K562 (cell line): Measurements from ENCODE around the gene RFPL3. TPM values are rescaled to one million over a fixed set of nuclear protein-coding genes. Genes with fewer than 3 reads are reported as not detected.
A peak's percentile ranks its signal among the peaks of the same experiment; 100 is the strongest.

Experiments
- ATAC-seq: fragments of 200-7000 bp; cut with Tn5 transposase; 3 replicates; pipeline ENCODE4 v1.9.1; 2020; ENCODE audit warnings: moderate library complexity
- BruUV-seq: library from RNA; stranded (reverse); fragments of 400-500 nt; replicated peaks from 2 replicates; lab custom pipeline; 2021; lab: Mats Ljungman, UMichigan
- CTCF ChIA-PET: fragments of 300-600 bp; formaldehyde crosslinking; extraction: SDS; loops from one replicate; lab custom pipeline; 2021; ENCODE audit warnings: low intra/inter-chr PET ratio; lab: Yijun Ruan, JAX
- POLR2A ChIA-PET: fragments of 300-600, 350-650 bp; sonication (Branson Sonifier 250); formaldehyde crosslinking; extraction: SDS; loops from one replicate; lab custom pipeline; 2021; ENCODE audit warnings: antibody characterized with exemption, inconsistent platforms; lab: Yijun Ruan, JAX
- DNase-seq, 4 experiments: peaks; one replicate each; pipeline versions ENCODE4 v3.0.0 to v3.0.0-alpha.2; 2011 to 2018; ENCODE audit warnings: low spot score in 3 of 4, mixed read lengths in 3 of 4; ENCODE audit errors: extremely low read depth in 1 of 4
- FAIRE-seq: peaks from 2 replicates; lab custom pipeline; 2011; peaks lifted over from hg19 to GRCh38; lab: Jason Lieb, UNC
- H2AFZ ChIP-seq: 2 replicates; pipeline ENCODE4 v1.6.0; 2011; ENCODE audit warnings: low read depth, low read length, control low read depth, inconsistent platforms
- H3K27ac ChIP-seq: fragments of 200-600 bp; 3 replicates; pipeline ENCODE4 v1.8.0; 2011; ENCODE audit warnings: low read depth, mild to moderate bottlenecking, control low read depth, inconsistent platforms, low read length, moderate library complexity, mixed read lengths; ENCODE audit errors: extremely low read depth
- H3K27me3 ChIP-seq, 2 experiments: fragments of 300-600 bp in 1 of 2; 2 replicates in 1 of 2; 3 replicates in 1 of 2; pipeline versions ENCODE4 v1.6.0 to v1.8.0; 2011; ENCODE audit warnings: inconsistent platforms in 2 of 2, low read length in 2 of 2, mild to moderate bottlenecking in 1 of 2, mixed read lengths in 1 of 2, moderate library complexity in 1 of 2; ENCODE audit not compliant: control insufficient read depth in 2 of 2, insufficient read depth in 2 of 2
- H3K36me3 ChIP-seq: fragments of 300-600 bp; 3 replicates; pipeline ENCODE4 v1.8.0; 2011; ENCODE audit warnings: mild to moderate bottlenecking, low read length, inconsistent platforms; ENCODE audit not compliant: control insufficient read depth, insufficient read depth
- H3K4me1 ChIP-seq, 2 experiments: fragments of 200-600 bp in 1 of 2; replicated peaks in 1 of 2; 2 replicates in 1 of 2; 3 replicates in 1 of 2; pipeline versions ENCODE4 v1.5.1 to v1.8.0; 2011; ENCODE audit warnings: inconsistent platforms in 2 of 2, low read length in 2 of 2, mild to moderate bottlenecking in 1 of 2, mixed read lengths in 1 of 2, moderate library complexity in 1 of 2; ENCODE audit not compliant: control insufficient read depth in 2 of 2, insufficient read depth in 2 of 2
- H3K4me2 ChIP-seq: 2 replicates; pipeline ENCODE4 v1.6.1; 2011; ENCODE audit warnings: low read length, control low read depth, inconsistent platforms, mixed read lengths; ENCODE audit not compliant: insufficient read depth
- H3K4me3 ChIP-seq: fragments of 200-600 bp; sonication (generic), shearing (Covaris generic); 2 replicates; pipeline ENCODE4 v1.5.1; 2016; ENCODE audit warnings: control low read depth, inconsistent platforms
- H3K79me2 ChIP-seq: fragments of 200-600 bp; 3 replicates; pipeline ENCODE4 v1.8.0; 2011; ENCODE audit warnings: low read length, inconsistent platforms; ENCODE audit not compliant: control insufficient read depth, insufficient read depth
- H3K9ac ChIP-seq, 2 experiments: 2 replicates each; pipeline versions ENCODE4 v1.6.0 to v1.6.1; 2011; ENCODE audit warnings: low read depth in 2 of 2, low read length in 2 of 2, control low read depth in 1 of 2, inconsistent platforms in 1 of 2, mild to moderate bottlenecking in 1 of 2, mixed read lengths in 1 of 2; ENCODE audit not compliant: insufficient read depth in 1 of 2
- H3K9me1 ChIP-seq: one replicate; pipeline ENCODE4 v1.6.0; 2011; ENCODE audit warnings: inconsistent platforms, mild to moderate bottlenecking, low read length, moderate library complexity; ENCODE audit not compliant: control insufficient read depth, insufficient read depth
- H3K9me3 ChIP-seq: replicated peaks from 2 replicates; pipeline ENCODE4 v1.5.1; 2011; ENCODE audit warnings: low read depth, low read length, inconsistent platforms; ENCODE audit not compliant: control insufficient read depth, insufficient read depth
- H4K20me1 ChIP-seq: replicated peaks from 2 replicates; pipeline ENCODE4 v1.6.1; 2011; ENCODE audit warnings: low read length, inconsistent platforms, mixed read lengths; ENCODE audit not compliant: control insufficient read depth, insufficient read depth
- ASH1L ChIP-seq: fragments of 450-650 bp; IDR thresholded peaks from 2 replicates; pipeline ENCODE4 v1.6.1; 2018; ENCODE audit warnings: borderline replicate concordance, mild to moderate bottlenecking, low read depth; ENCODE audit not compliant: partially characterized antibody
- FOS ChIP-seq: IDR thresholded peaks from 3 replicates; pipeline ENCODE4 v1.6.1; 2011; ENCODE audit not compliant: insufficient read length; ENCODE audit errors: extremely low read depth
- HEY1 ChIP-seq: fragments of 250-450 bp; sonication (Bioruptor Pico); IDR thresholded peaks from 2 replicates; pipeline ENCODE4 v1.5.0; 2020; ENCODE audit warnings: mild to moderate bottlenecking, moderate library complexity, borderline replicate concordance
- NFYB ChIP-seq: IDR thresholded peaks from 2 replicates; pipeline ENCODE4 v1.6.1; 2011; ENCODE audit warnings: mild to moderate bottlenecking, moderate library complexity; ENCODE audit not compliant: insufficient read length; ENCODE audit errors: extremely low read depth
- NR3C1 ChIP-seq: sonication (generic); formaldehyde crosslinking; IDR thresholded peaks from 2 replicates; pipeline ENCODE4 v1.8.1; 2022; ENCODE audit warnings: missing genetic modification reagents
- SPI1 ChIP-seq: IDR thresholded peaks from 2 replicates; pipeline ENCODE4 v1.6.1; 2011; ENCODE audit warnings: low read depth, low read length, control low read depth, borderline replicate concordance
- ZNF398 ChIP-seq: fragments of 250-450 bp; sonication (Bioruptor Pico); IDR thresholded peaks from 2 replicates; pipeline ENCODE4 v1.8.0; 2021; ENCODE audit warnings: moderate library complexity, mild to moderate bottlenecking, inconsistent platforms
- ZNF431 ChIP-seq: sonication (generic); formaldehyde crosslinking; IDR thresholded peaks from 2 replicates; pipeline ENCODE4 v1.8.0; 2022; ENCODE audit warnings: mild to moderate bottlenecking, missing genetic modification reagents
- ZZZ3 ChIP-seq: fragments of 450-650 bp; IDR thresholded peaks from 2 replicates; pipeline ENCODE4 v1.6.1; 2016; ENCODE audit warnings: antibody characterized with exemption, mild to moderate bottlenecking, moderate library complexity
- WGBS: fragments of 100-300 bp; shearing (Covaris generic); methylation state at CpG from one replicate; pipeline ENCODE4 v1.1.6; 2016; ENCODE audit warnings: low coverage, mixed read lengths; ENCODE audit not compliant: insufficient coverage; ENCODE audit errors: missing lambda C conversion rate; 5-methylcytosine and 5-hydroxymethylcytosine counted together
- in situ Hi-C: fragments of 300-500 bp; cut with MboI; formaldehyde crosslinking; loops from 4 replicates; pipeline ENCODE4 v1.15.0; 2018; ENCODE audit warnings: inconsistent platforms, mixed read lengths
- intact Hi-C: fragments of 100-400 bp; cut with micrococcal nuclease; formaldehyde crosslinking; loops from 2 replicates; pipeline ENCODE4 v1.14.2; 2022
- polyA plus RNA-seq, 8 experiments: library from polyadenylated mRNA; depleted of rRNA in 4 of 8; stranded (reverse) in 5 of 8; unstranded in 3 of 8; fragments of >200 nt; fragmentation: Nextera tagmentation in 2 of 8; fragmentation: Illumina TruSeq in 1 of 8; extraction: Ambion mirVana in 2 of 8; extraction: Trizol in 1 of 8; gene quantifications; 2 replicates each; pipeline versions ENCODE4 v1.2.1 to v1.2.3, GENCODE V29; 2011 to 2014; ENCODE audit warnings: inconsistent platforms in 1 of 8, missing spikeins in 1 of 8
- total RNA-seq, 7 experiments: library from RNA; depleted of rRNA in 6 of 7; stranded (reverse); fragments of >200 nt in 6 of 7; fragmentation: Illumina TruSeq in 2 of 7; extraction: Trizol in 2 of 7; gene quantifications; 2 replicates each; pipeline versions ENCODE4 v1.2.1 to v1.2.3, GENCODE V29; 2011 to 2021; ENCODE audit warnings: low replicate concordance in 1 of 7

Gene RFPL3
- total and polyA plus RNA-seq, 9 of the 15 experiments (the other 6 are each of a cell fraction or from before 2014, with no cell fraction given), result not detected

GRCh38 chr22:32353840-32354239 is 3.8 kb upstream of the RFPL3 start (continued):
- TF ChIP-seq ZNF398 (no peak), ZZZ3 (no peak), NR3C1 (no peak)

GRCh38 chr22:32354360-32355351 is 3.0 kb upstream of the RFPL3 start:
- peak in 2 of 4 experiments; percentile 6 to 30 for DNase-seq
- WGBS, result 17% methylated on average over 20 of the region's 30 CpGs
- TF ChIP-seq ZNF431 (CRISPR knock-in tag) (no peak), FOS (peak; percentile 46), NFYB (peak; percentile 27), ASH1L (peak; percentile 40), SPI1 (0 out of 2 replicates have a peak, but pooled peaks have one; percentile 10), HEY1 (CRISPR knock-in tag) (no peak)
- TF ChIP-seq, all 486 proteins: peak for 4
- intact Hi-C loops, result no loop called here
- H3K27me3 ChIP-seq, result peaks cover 0 to 7% of the 10 kb centered on the region in 2 experiments; a peak in 3 of 5 replicates
- CTCF ChIA-PET, result no interaction called here
- in situ Hi-C loops, result no loop called here
- no peaks in the 10 kb centered on the region for H3K9me1 ChIP-seq
- peak; percentile 55 for ATAC-seq
- no peak for FAIRE-seq
- H3K27ac ChIP-seq, result no peak overlapping the region
- no peak overlapping the region for H3K4me3 ChIP-seq
- POLR2A ChIA-PET, result interaction anchor here (0.6 kb wide), 1 partner anchor 517 kb away, joined by 3 read pairs; no protein-coding TSS in a partner anchor
- H3K4me1 ChIP-seq, result peaks cover 0 to 14% of the 10 kb centered on the region in 2 experiments; a peak in 2 of 5 replicates
- H4K20me1 ChIP-seq, result no peaks in the 10 kb centered on the region
- no peak overlapping the region for H3K4me2 ChIP-seq
- no peak overlapping the region for H3K9ac ChIP-seq
- no TSS peak for BruUV-seq
- H3K36me3 ChIP-seq, result no peaks in the 10 kb centered on the region
- no peaks in the 10 kb centered on the region for H3K79me2 ChIP-seq
- H3K9me3 ChIP-seq, result no peaks in the 10 kb centered on the region
- H2AFZ ChIP-seq, result no peak overlapping the region
